NCI-H345 (cell line): Measurements from ENCODE around the gene CAND2.
"Not testable (repeated sequence)": the region's sequence is repeated elsewhere in the genome, so short reads cannot be mapped to it uniquely, and the experiment has no call there.

Experiments used
- DNase-seq: peaks from one replicate; lab custom pipeline; 2025; lab: John Stamatoyannopoulos, UW

CAND2 gene

GRCh38 chr3:12862387-12862786 lies 65.9 kb downstream of the CAND2 start:
- DNase-seq = no peak

GRCh38 chr3:12865271-12865670 lies 68.8 kb downstream of the CAND2 start:
- no peak for DNase-seq

- no peak for DNase-seq
Observed at GRCh38 chr3:12866836-12867235, 70.4 kb downstream of the CAND2 start.

- peak; percentile 65 for DNase-seq
Observed at GRCh38 chr3:12868039-12869034, 71.9 kb downstream of the CAND2 start.

- no peak for DNase-seq
Observed at GRCh38 chr3:12869035-12869621, 72.6 kb downstream of the CAND2 start.

- DNase-seq = no peak
Observed at GRCh38 chr3:12870942-12871341, 74.5 kb downstream of the CAND2 start.

GRCh38 chr3:12871404-12871983 lies 75.0 kb downstream of the CAND2 start:
- no peak for DNase-seq

GRCh38 chr3:12875857-12876836 lies 79.7 kb downstream of the CAND2 start:
- no peak for DNase-seq

- DNase-seq = no peak
Observed at GRCh38 chr3:12877040-12877439, 80.6 kb downstream of the CAND2 start.

GRCh38 chr3:12878141-12878574 lies 81.7 kb downstream of the CAND2 start:
- no peak for DNase-seq

GRCh38 chr3:12878758-12879157 lies 82.3 kb downstream of the CAND2 start:
- not testable (repeated sequence) for DNase-seq

GRCh38 chr3:12879191-12879815 lies 82.8 kb downstream of the CAND2 start:
- no peak for DNase-seq

- DNase-seq = not testable (repeated sequence)
Observed at GRCh38 chr3:12881858-12882257, 85.4 kb downstream of the CAND2 start.

- DNase-seq = no peak
Observed at GRCh38 chr3:12882336-12883310, 86.1 kb downstream of the CAND2 start.

- DNase-seq = no peak
Observed at GRCh38 chr3:12884186-12884680, 87.8 kb downstream of the CAND2 start.
